HEK293 (cell line): ENCODE data around the gene APBA1.

ENCODE experiments used
- CTCF ChIA-PET: fragments of 350-600 bp; formaldehyde crosslinking; extraction: SDS; loops from one replicate; lab custom pipeline; 2021; ENCODE audit warnings: antibody characterized with exemption; lab: Yijun Ruan, JAX
- POLR2A ChIA-PET: fragments of 300-600 bp; formaldehyde crosslinking; extraction: SDS; loops from one replicate; lab custom pipeline; 2020; ENCODE audit warnings: antibody characterized with exemption, inconsistent platforms; lab: Yijun Ruan, JAX
- H3K27ac ChIP-seq: fragments of 200-500 bp; sonication (Bioruptor generic); 2 replicates; pipeline ENCODE4 v1.5.1; 2014; ENCODE audit warnings: low read depth, low read length, control low read depth, inconsistent platforms; ENCODE audit errors: extremely low read depth
- H3K36me3 ChIP-seq, 2 experiments: fragments of 200-500 bp in 1 of 2; sonication (Bioruptor generic) in 1 of 2; 1 replicate in 1 of 2; 2 replicates in 1 of 2; pipeline ENCODE4 v1.5.1; 2014 to 2017; ENCODE audit warnings: inconsistent platforms in 2 of 2, low read length in 2 of 2; ENCODE audit not compliant: control insufficient read depth in 2 of 2, insufficient read depth in 1 of 2
- H3K4me1 ChIP-seq: fragments of 200-500 bp; sonication (Bioruptor generic); 2 replicates; pipeline ENCODE4 v1.5.1; 2014; ENCODE audit warnings: mild to moderate bottlenecking, low read length, inconsistent platforms; ENCODE audit not compliant: control insufficient read depth, insufficient read depth
- H3K4me3 ChIP-seq: 2 replicates; pipeline ENCODE4 v1.5.1; 2011; ENCODE audit warnings: low read depth, mild to moderate bottlenecking, control low read depth, low read length, moderate library complexity
- H3K9me3 ChIP-seq: fragments of 200-500 bp; sonication (Bioruptor generic); 2 replicates; pipeline ENCODE4 v1.5.1; 2014; ENCODE audit warnings: low read depth, low read length, inconsistent platforms; ENCODE audit not compliant: control insufficient read depth, insufficient read depth
- FEZF1 ChIP-seq: fragments of 450-650 bp; formaldehyde crosslinking; IDR thresholded peaks from 2 replicates; pipeline ENCODE4 v1.5.1; 2016; ENCODE audit warnings: missing biosample characterization, missing genetic modification characterization
- IKZF3 ChIP-seq: fragments of 450-650 bp; IDR thresholded peaks from 2 replicates; pipeline ENCODE4 v1.5.0; 2018; ENCODE audit warnings: missing biosample characterization, mild to moderate bottlenecking, missing genetic modification characterization, moderate library complexity
- KLF1 ChIP-seq: fragments of 450-650 bp; formaldehyde crosslinking; IDR thresholded peaks from 2 replicates; pipeline ENCODE4 v1.5.1; 2016; ENCODE audit warnings: missing biosample characterization, missing genetic modification characterization
- KLF7 ChIP-seq: fragments of 450-650 bp; formaldehyde crosslinking; IDR thresholded peaks from 2 replicates; pipeline ENCODE4 v1.5.1; 2016; ENCODE audit warnings: missing biosample characterization, missing genetic modification characterization, borderline replicate concordance
- KLF9 ChIP-seq: fragments of 450-650 bp; formaldehyde crosslinking; IDR thresholded peaks from 2 replicates; pipeline ENCODE4 v1.5.1; 2016; ENCODE audit warnings: missing biosample characterization, missing genetic modification characterization, low read depth
- ZNF112 ChIP-seq: fragments of 450-650 bp; formaldehyde crosslinking; IDR thresholded peaks from 2 replicates; pipeline ENCODE4 v1.5.0; 2017; ENCODE audit warnings: missing biosample characterization, missing genetic modification characterization
- ZNF214 ChIP-seq: fragments of 450-650 bp; formaldehyde crosslinking; IDR thresholded peaks from 2 replicates; pipeline ENCODE4 v1.5.1; 2017; ENCODE audit warnings: missing biosample characterization, mild to moderate bottlenecking, missing genetic modification characterization, borderline replicate concordance
- ZNF24 ChIP-seq: fragments of 450-650 bp; formaldehyde crosslinking; IDR thresholded peaks from 2 replicates; pipeline ENCODE4 v1.5.1; 2016; ENCODE audit warnings: missing biosample characterization, missing genetic modification characterization
- ZNF324 ChIP-seq: fragments of 450-650 bp; formaldehyde crosslinking; IDR thresholded peaks from 2 replicates; pipeline ENCODE4 v1.5.1; 2016; ENCODE audit warnings: missing biosample characterization, missing genetic modification characterization
- ZNF404 ChIP-seq: fragments of 450-650 bp; formaldehyde crosslinking; IDR thresholded peaks from 2 replicates; pipeline ENCODE4 v1.5.1; 2017; ENCODE audit warnings: missing biosample characterization, missing genetic modification characterization
- ZNF558 ChIP-seq: fragments of 450-650 bp; formaldehyde crosslinking; IDR thresholded peaks from 2 replicates; pipeline ENCODE4 v1.5.1; 2016; ENCODE audit warnings: missing biosample characterization, missing genetic modification characterization
- ZNF600 ChIP-seq: fragments of 450-650 bp; formaldehyde crosslinking; IDR thresholded peaks from 2 replicates; pipeline ENCODE4 v1.5.1; 2016; ENCODE audit warnings: missing biosample characterization, missing genetic modification characterization
- ZNF701 ChIP-seq: fragments of 450-650 bp; formaldehyde crosslinking; IDR thresholded peaks from 2 replicates; pipeline ENCODE4 v1.5.1; 2016; ENCODE audit warnings: missing biosample characterization, missing genetic modification characterization
- ZNF707 ChIP-seq: fragments of 450-650 bp; formaldehyde crosslinking; IDR thresholded peaks from 2 replicates; pipeline ENCODE4 v1.5.1; 2016; ENCODE audit warnings: missing biosample characterization, missing genetic modification characterization
- ZNF768 ChIP-seq: fragments of 450-650 bp; formaldehyde crosslinking; IDR thresholded peaks from 2 replicates; pipeline ENCODE4 v1.5.1; 2018; ENCODE audit warnings: missing biosample characterization, mild to moderate bottlenecking, missing genetic modification characterization
- TF ChIP-seq, protein P1 (sequence below): fragments of 450-650 bp; formaldehyde crosslinking; IDR thresholded peaks from 2 replicates; pipeline ENCODE4 v1.5.1; 2016; ENCODE audit warnings: missing biosample characterization, missing genetic modification characterization
- TF ChIP-seq, protein P2 (sequence below): fragments of 450-650 bp; formaldehyde crosslinking; IDR thresholded peaks from 2 replicates; pipeline ENCODE4 v1.5.1; 2016; ENCODE audit warnings: missing biosample characterization, missing genetic modification characterization, low read depth
- TF ChIP-seq, protein P3 (sequence below): fragments of 450-650 bp; formaldehyde crosslinking; IDR thresholded peaks from 2 replicates; pipeline ENCODE4 v1.5.1; 2017; ENCODE audit warnings: missing biosample characterization, missing genetic modification characterization
- TF ChIP-seq, protein P4 (sequence below): fragments of 450-650 bp; formaldehyde crosslinking; IDR thresholded peaks from 2 replicates; pipeline ENCODE4 v1.5.1; 2016; ENCODE audit warnings: missing biosample characterization, missing genetic modification characterization
- TF ChIP-seq, protein P5 (sequence below): fragments of 450-650 bp; formaldehyde crosslinking; IDR thresholded peaks from 2 replicates; pipeline ENCODE4 v1.5.1; 2016; ENCODE audit warnings: missing biosample characterization, missing genetic modification characterization
- TF ChIP-seq, protein P6 (sequence below): fragments of 450-650 bp; formaldehyde crosslinking; IDR thresholded peaks from 2 replicates; pipeline ENCODE4 v1.5.1; 2016; ENCODE audit warnings: missing biosample characterization, missing genetic modification characterization
- TF ChIP-seq, protein P7 (sequence below): fragments of 450-650 bp; formaldehyde crosslinking; IDR thresholded peaks from 2 replicates; pipeline ENCODE4 v1.5.1; 2016; ENCODE audit warnings: missing biosample characterization, missing genetic modification characterization

Gene APBA1

DNA sequence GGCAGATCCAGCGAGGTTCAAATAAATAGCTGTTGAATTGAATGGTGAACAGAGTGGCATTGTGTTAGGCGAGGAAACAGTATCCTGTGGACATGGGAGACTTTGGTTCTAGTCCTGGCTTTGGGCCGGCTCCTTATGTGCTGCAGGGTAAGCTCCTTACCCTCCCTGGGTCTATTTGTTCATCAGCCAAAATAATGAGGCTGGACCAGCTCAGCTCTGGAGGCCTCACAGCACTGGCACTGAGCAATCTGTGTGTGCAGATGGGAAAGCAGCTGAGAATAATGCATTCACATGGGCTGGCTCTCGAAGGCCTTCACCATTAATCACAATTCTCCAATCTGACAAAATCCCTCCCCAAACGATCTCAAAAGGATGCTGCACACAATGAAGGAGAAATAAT, 81.9 kb downstream of the APBA1 start (continued):
- no peak for TF ChIP-seq KLF7 (tag by site-specific recombination)
- TF ChIP-seq, all 188 proteins: peak for 0

DNA sequence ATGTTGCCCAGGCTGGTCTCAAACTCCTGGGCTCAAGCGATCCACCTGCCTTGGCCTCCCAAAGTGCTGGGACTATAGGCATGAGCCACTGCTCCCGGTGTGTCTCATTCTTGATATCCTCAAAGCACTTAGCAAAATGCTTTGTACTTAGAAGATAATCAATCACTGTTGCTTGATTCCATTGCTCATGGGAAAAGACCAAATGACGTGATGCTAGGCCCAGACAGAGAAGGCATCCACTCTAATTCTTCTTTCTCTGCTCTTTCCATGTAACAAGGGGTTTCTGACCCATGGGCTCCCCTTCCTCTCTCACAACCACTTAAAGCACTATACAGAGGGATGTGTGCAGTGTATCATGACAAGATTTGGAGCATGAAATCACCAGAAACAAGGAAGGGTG, 83.0 kb downstream of the APBA1 start:
- POLR2A ChIA-PET: no interaction called here

DNA sequence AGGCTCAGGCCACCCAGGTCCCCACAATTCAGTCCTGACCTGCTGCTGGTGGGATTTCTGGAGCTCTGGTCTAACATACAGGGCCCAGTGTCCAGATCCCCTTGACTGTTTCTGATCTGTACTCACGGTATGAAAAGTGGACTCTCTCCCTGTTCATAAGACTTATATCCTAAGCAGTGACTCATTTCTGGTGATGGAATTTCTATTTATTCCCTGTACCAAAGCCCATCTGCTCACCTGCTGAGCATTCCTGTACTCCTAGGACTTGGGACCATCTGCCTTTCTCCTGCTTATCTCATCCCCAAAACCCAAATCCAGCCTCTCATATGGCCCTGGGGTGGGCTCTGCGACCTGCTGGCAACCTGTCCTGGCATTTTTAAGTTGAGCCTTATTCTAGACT, 86.6 kb downstream of the APBA1 start:
- ChIA-PET CTCF (interaction anchor here (0.7 kb wide), 1 partner anchor 286 kb away, joined by 3 read pairs; no protein-coding TSS in a partner anchor), POLR2A (no interaction called here)
- Histone ChIP-seq H3K4me1 (no peaks in the 10 kb centered on the region), H3K27ac (no peak overlapping the region), H3K36me3 (no peaks in the 10 kb centered on the region), H3K9me3 (no peaks in the 10 kb centered on the region), H3K4me3 (no peak overlapping the region)
- TF ChIP-seq, protein P1, sequence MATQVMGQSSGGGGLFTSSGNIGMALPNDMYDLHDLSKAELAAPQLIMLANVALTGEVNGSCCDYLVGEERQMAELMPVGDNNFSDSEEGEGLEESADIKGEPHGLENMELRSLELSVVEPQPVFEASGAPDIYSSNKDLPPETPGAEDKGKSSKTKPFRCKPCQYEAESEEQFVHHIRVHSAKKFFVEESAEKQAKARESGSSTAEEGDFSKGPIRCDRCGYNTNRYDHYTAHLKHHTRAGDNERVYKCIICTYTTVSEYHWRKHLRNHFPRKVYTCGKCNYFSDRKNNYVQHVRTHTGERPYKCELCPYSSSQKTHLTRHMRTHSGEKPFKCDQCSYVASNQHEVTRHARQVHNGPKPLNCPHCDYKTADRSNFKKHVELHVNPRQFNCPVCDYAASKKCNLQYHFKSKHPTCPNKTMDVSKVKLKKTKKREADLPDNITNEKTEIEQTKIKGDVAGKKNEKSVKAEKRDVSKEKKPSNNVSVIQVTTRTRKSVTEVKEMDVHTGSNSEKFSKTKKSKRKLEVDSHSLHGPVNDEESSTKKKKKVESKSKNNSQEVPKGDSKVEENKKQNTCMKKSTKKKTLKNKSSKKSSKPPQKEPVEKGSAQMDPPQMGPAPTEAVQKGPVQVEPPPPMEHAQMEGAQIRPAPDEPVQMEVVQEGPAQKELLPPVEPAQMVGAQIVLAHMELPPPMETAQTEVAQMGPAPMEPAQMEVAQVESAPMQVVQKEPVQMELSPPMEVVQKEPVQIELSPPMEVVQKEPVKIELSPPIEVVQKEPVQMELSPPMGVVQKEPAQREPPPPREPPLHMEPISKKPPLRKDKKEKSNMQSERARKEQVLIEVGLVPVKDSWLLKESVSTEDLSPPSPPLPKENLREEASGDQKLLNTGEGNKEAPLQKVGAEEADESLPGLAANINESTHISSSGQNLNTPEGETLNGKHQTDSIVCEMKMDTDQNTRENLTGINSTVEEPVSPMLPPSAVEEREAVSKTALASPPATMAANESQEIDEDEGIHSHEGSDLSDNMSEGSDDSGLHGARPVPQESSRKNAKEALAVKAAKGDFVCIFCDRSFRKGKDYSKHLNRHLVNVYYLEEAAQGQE (tag by site-specific recombination): no peak
- TF ChIP-seq ZNF701 (no peak), ZNF214 (tag by site-specific recombination) (no peak)
- TF ChIP-seq, protein P2, sequence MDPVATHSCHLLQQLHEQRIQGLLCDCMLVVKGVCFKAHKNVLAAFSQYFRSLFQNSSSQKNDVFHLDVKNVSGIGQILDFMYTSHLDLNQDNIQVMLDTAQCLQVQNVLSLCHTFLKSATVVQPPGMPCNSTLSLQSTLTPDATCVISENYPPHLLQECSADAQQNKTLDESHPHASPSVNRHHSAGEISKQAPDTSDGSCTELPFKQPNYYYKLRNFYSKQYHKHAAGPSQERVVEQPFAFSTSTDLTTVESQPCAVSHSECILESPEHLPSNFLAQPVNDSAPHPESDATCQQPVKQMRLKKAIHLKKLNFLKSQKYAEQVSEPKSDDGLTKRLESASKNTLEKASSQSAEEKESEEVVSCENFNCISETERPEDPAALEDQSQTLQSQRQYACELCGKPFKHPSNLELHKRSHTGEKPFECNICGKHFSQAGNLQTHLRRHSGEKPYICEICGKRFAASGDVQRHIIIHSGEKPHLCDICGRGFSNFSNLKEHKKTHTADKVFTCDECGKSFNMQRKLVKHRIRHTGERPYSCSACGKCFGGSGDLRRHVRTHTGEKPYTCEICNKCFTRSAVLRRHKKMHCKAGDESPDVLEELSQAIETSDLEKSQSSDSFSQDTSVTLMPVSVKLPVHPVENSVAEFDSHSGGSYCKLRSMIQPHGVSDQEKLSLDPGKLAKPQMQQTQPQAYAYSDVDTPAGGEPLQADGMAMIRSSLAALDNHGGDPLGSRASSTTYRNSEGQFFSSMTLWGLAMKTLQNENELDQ: no peak

More for the DNA sequence above, 83.0 kb downstream of the APBA1 start:
- no peaks in the 10 kb centered on the region for H3K4me1 ChIP-seq
- TF ChIP-seq, protein P3, sequence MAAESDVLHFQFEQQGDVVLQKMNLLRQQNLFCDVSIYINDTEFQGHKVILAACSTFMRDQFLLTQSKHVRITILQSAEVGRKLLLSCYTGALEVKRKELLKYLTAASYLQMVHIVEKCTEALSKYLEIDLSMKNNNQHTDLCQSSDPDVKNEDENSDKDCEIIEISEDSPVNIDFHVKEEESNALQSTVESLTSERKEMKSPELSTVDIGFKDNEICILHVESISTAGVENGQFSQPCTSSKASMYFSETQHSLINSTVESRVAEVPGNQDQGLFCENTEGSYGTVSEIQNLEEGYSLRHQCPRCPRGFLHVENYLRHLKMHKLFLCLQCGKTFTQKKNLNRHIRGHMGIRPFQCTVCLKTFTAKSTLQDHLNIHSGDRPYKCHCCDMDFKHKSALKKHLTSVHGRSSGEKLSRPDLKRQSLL (tag by site-specific recombination): no peak
- TF ChIP-seq IKZF3 (tag by site-specific recombination): no peak
- TF ChIP-seq, protein P4, sequence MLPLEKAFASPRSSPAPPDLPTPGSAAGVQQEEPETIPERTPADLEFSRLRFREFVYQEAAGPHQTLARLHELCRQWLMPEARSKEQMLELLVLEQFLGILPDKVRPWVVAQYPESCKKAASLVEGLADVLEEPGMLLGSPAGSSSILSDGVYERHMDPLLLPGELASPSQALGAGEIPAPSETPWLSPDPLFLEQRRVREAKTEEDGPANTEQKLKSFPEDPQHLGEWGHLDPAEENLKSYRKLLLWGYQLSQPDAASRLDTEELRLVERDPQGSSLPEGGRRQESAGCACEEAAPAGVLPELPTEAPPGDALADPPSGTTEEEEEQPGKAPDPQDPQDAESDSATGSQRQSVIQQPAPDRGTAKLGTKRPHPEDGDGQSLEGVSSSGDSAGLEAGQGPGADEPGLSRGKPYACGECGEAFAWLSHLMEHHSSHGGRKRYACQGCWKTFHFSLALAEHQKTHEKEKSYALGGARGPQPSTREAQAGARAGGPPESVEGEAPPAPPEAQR: no peak
- no peak for TF ChIP-seq ZNF558 (tag by site-specific recombination)
- no peak for TF ChIP-seq ZNF768 (tag by site-specific recombination)
- no peak for TF ChIP-seq ZNF24 (tag by site-specific recombination)
- TF ChIP-seq, protein P5, sequence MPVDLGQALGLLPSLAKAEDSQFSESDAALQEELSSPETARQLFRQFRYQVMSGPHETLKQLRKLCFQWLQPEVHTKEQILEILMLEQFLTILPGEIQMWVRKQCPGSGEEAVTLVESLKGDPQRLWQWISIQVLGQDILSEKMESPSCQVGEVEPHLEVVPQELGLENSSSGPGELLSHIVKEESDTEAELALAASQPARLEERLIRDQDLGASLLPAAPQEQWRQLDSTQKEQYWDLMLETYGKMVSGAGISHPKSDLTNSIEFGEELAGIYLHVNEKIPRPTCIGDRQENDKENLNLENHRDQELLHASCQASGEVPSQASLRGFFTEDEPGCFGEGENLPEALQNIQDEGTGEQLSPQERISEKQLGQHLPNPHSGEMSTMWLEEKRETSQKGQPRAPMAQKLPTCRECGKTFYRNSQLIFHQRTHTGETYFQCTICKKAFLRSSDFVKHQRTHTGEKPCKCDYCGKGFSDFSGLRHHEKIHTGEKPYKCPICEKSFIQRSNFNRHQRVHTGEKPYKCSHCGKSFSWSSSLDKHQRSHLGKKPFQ (tag by site-specific recombination): no peak
- TF ChIP-seq ZNF112 (tag by site-specific recombination): no peak
- TF ChIP-seq ZNF324 (tag by site-specific recombination): no peak
- TF ChIP-seq, protein P6, sequence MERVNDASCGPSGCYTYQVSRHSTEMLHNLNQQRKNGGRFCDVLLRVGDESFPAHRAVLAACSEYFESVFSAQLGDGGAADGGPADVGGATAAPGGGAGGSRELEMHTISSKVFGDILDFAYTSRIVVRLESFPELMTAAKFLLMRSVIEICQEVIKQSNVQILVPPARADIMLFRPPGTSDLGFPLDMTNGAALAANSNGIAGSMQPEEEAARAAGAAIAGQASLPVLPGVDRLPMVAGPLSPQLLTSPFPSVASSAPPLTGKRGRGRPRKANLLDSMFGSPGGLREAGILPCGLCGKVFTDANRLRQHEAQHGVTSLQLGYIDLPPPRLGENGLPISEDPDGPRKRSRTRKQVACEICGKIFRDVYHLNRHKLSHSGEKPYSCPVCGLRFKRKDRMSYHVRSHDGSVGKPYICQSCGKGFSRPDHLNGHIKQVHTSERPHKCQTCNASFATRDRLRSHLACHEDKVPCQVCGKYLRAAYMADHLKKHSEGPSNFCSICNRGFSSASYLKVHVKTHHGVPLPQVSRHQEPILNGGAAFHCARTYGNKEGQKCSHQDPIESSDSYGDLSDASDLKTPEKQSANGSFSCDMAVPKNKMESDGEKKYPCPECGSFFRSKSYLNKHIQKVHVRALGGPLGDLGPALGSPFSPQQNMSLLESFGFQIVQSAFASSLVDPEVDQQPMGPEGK (tag by site-specific recombination): no peak
- no peak for TF ChIP-seq ZNF404 (tag by site-specific recombination)
- TF ChIP-seq, protein P7, sequence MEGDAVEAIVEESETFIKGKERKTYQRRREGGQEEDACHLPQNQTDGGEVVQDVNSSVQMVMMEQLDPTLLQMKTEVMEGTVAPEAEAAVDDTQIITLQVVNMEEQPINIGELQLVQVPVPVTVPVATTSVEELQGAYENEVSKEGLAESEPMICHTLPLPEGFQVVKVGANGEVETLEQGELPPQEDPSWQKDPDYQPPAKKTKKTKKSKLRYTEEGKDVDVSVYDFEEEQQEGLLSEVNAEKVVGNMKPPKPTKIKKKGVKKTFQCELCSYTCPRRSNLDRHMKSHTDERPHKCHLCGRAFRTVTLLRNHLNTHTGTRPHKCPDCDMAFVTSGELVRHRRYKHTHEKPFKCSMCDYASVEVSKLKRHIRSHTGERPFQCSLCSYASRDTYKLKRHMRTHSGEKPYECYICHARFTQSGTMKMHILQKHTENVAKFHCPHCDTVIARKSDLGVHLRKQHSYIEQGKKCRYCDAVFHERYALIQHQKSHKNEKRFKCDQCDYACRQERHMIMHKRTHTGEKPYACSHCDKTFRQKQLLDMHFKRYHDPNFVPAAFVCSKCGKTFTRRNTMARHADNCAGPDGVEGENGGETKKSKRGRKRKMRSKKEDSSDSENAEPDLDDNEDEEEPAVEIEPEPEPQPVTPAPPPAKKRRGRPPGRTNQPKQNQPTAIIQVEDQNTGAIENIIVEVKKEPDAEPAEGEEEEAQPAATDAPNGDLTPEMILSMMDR (tag by site-specific recombination): no peak
- no peak for TF ChIP-seq KLF1 (tag by site-specific recombination)
- TF ChIP-seq ZNF707 (tag by site-specific recombination): no peak
- no peak for TF ChIP-seq ZNF600 (tag by site-specific recombination)
- TF ChIP-seq FEZF1 (tag by site-specific recombination): no peak
- no peak for TF ChIP-seq KLF9 (tag by site-specific recombination)
- no peaks in the 10 kb centered on the region for H3K36me3 ChIP-seq
- H3K4me3 ChIP-seq: no peak overlapping the region
- H3K9me3 ChIP-seq: no peaks in the 10 kb centered on the region
- H3K27ac ChIP-seq: no peak overlapping the region
- CTCF ChIA-PET: interaction anchor here (1.2 kb wide), 1 partner anchor 17 kb away, joined by 4 read pairs; no protein-coding TSS in a partner anchor
